GM12878 (cell line): ENCODE measurements around the gene GAP43.

Experiments
- MTA3 ChIP-seq: IDR thresholded peaks from 2 replicates; pipeline ENCODE4 v1.6.1; 2012; ENCODE audit warnings: low read length, inconsistent platforms, borderline replicate concordance
- NBN ChIP-seq: fragments of 450-650 bp; IDR thresholded peaks from 2 replicates; pipeline ENCODE4 v1.6.1; 2016
- POLR2A ChIP-seq: IDR thresholded peaks from 2 replicates; pipeline ENCODE4 v1.6.1; 2011; ENCODE audit warnings: low read depth, mild to moderate bottlenecking, low read length
- REST ChIP-seq: IDR thresholded peaks from 2 replicates; pipeline ENCODE4 v1.6.1; 2012; ENCODE audit warnings: mild to moderate bottlenecking, low read depth, low read length
- SP1 ChIP-seq: IDR thresholded peaks from one replicate; pipeline ENCODE4 v1.6.1; 2011; ENCODE audit warnings: low read depth, low read length
- TBL1XR1 ChIP-seq: IDR thresholded peaks from 2 replicates; pipeline ENCODE4 v1.6.1; 2012; ENCODE audit warnings: low read depth, low read length, improper control_type of control experiment
- YY1 ChIP-seq: IDR thresholded peaks from 2 replicates; pipeline ENCODE4 v1.6.1; 2011; ENCODE audit warnings: low read depth, mild to moderate bottlenecking, low read length
- ZNF207 ChIP-seq: fragments of 450-650 bp; IDR thresholded peaks from 2 replicates; pipeline ENCODE4 v1.6.1; 2014; ENCODE audit warnings: antibody characterized with exemption, mild to moderate bottlenecking, borderline replicate concordance

- no peak for TF ChIP-seq YY1
- TF ChIP-seq SP1, result no peak
- TF ChIP-seq POLR2A, result no peak
- no peak for TF ChIP-seq REST
- no peak for TF ChIP-seq TBL1XR1
- TF ChIP-seq ZNF207, result no peak
- TF ChIP-seq NBN, result no peak
- no peak for TF ChIP-seq MTA3
Measured at GRCh38 chr3:115577000-115577399, 46.3 kb upstream of the GAP43 start.
